Activated T-helper 1 cell treated with anti-CD3 and anti-CD28 coated beads, Interleukin-2, amount 50 U/mL, for 16 hours (primary cell): ENCODE data around the gene ANKS4B.
"Not testable (repeated sequence)": the region's sequence is repeated elsewhere in the genome, so short reads cannot be mapped to it uniquely, and the experiment has no call there.

Experiments used
- DNase-seq, 2 donors: peaks; one replicate each; pipeline ENCODE4 v3.0.0-alpha.2; 2020; ENCODE audit warnings: low read depth in 1 of 2, low spot score in 1 of 2

ANKS4B gene

GRCh38 chr16:21217121-21217520, 16.4 kb upstream of the ANKS4B start:
- DNase-seq: no peak

DNA sequence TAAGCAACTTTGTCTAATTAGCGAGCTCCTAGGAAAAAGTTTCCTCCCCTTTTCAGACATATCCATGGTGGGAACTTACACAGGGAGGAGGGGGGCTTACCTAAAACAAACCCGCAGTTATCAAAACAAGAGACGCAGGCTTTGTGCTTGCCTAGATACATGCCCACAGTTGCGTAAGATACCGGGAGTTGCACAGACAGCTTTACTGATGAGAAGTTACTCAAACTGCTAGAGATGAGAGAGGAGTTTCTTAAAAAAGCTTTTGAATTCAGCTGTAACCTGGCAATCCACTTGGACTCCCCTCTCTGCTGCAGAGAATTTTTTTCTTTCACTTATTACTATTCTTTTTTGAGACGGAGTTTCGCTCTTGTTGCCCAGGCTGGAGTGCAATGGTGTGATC, 15.3 kb upstream of the ANKS4B start:
- DNase-seq: no peak

DNA sequence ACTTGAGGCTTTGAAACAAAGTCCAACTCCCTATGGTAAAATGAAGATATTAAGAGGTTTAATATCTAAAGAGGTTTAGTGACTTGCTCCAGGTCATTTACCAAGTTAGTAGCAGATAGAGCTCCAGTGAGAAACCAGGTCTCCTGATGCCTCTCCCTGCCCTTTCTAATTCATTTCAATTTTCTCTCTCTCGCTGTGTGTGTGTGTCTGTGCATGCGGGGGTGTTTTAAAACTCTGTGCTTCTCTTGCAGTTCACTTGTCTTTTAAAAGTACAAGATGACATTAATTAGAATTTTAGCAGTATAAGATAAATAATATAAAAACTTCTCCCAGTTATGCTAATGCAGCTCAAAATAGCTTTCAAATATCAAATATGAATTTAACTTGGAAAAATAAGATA, 13.9 kb upstream of the ANKS4B start:
- DNase-seq: no peak

DNA sequence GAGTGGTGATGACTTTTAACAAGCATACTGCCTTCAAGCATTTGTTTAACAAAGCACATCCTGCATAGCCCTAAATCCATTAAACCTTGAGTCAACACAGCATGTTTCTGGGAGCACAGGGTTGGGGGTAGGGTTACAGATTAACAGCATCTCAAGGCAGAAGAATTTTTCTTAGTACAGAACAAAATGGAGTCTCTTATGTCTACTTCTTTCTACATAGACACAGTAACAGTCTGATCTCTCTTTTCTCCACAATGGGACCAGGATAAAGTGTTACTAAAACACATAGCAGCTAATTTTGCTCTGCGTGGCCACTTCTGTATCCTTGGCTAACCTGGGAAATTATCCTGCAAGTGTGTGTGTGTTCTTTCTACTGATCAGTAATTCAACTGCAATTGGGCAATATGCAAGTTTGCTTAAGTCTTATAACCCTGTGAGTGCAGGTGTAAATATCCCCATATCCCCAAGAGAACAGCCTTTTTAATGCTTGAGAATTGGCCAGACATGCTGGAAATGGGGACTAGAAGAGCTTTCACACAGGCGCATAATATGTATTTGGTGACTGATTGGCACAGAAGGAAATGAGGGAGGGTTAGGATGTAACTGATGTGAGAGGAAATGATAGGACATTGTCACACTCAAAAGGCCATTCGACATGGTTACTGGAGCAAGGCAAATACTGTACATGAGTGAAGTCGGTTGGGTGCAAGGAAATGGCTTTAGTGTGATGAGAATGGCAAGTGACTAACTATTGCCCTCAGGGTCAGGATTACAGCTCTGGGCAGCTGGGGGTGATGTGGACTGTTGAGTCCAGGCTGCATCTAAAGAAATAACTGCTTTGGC, 10.8 kb upstream of the ANKS4B start:
- no peak for DNase-seq

GRCh38 chr16:21223787-21224186, 9.7 kb upstream of the ANKS4B start:
- no peak for DNase-seq

DNA sequence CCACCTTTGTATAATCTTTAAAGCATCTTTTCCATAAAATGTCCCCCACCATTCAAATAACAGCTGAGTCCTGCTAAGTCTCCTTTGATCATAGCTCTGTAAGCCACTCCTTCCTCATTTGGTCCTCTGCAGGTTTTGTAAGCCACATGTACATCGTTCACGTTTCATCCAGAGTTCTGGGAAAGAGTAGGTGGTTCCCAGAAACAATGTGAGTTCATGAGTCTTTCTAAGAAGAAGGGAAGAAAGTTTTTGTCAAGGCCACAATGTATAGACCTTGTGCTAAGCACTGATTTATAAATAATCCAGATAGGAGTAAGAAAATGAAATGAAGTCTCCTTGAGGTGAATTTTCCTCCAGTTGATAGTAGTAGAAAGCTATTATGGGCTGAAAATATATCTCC, 8.7 kb upstream of the ANKS4B start:
- no peak for DNase-seq

DNA sequence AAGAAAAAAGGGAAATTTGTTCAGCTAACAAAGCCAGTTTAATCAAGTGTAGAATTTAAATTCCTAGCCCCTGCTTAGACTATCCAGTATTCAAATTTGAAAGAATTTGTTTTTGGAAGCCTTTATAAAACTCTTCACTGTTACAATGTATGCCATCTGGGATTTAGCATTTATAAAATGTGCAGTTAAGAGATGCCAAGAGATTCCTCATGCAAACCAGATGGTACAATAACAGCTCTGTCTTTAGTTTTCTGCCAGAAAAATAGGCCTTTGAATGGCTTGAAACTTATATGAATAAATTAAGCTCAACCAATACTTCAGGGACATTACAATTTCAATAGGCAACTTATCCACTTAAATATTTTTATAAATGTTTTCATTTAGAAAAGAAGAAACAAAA, 6.8 kb upstream of the ANKS4B start:
- DNase-seq: no peak

- DNase-seq: no peak
Observed at GRCh38 chr16:21227866-21228265, 5.6 kb upstream of the ANKS4B start.

- DNase-seq: no peak
Observed at GRCh38 chr16:21228361-21228872, 5.1 kb upstream of the ANKS4B start.

DNA sequence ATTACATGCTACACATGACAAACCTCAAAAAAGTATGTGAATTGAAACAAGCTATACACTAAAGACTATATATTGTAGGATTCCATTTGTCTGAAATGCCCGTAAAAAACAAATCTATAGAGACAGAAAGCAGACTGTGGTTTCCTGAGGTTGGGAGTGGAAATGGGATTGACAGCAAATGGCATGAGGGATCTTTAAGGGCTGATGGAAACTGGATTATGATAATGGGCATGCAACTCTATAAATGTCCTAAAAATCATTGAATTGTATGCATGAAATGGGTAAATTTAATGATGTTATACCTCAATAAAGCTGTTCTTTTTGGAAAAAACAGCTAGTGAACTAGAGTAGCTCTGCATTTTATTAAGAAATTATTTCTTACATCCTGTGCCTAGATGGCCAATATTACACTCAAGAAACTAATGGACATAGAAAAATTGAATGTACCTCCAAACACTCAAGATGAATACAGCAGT, 416 bp upstream of the ANKS4B start:
- DNase-seq: no peak

GRCh38 chr16:21235199-21235585, 1.7 kb downstream of the ANKS4B start:
- no peak for DNase-seq

- no peak for DNase-seq
Observed at GRCh38 chr16:21236831-21237230, 3.3 kb downstream of the ANKS4B start.

- no peak for DNase-seq
Observed at GRCh38 chr16:21239646-21240045, 6.1 kb downstream of the ANKS4B start.

DNA sequence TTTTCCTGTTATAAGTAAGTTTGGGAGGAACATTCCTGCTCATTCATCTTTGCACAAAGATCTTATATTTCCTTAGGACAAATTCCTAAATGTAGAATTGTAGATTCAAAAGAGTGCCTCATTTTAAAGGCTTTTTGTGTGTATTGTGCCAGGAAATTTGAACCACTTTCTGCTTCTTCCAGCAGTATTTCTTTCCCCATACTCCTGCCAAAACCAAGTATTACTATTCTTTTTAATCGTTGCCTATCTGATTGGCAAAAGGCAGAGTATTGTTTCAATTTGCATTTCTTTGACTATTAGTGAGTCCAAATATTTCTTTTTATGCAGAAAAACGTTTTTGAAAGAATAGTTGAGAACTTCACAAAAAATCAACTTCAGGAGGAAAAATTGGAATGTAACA, 9.3 kb downstream of the ANKS4B start:
- DNase-seq: no peak

DNA sequence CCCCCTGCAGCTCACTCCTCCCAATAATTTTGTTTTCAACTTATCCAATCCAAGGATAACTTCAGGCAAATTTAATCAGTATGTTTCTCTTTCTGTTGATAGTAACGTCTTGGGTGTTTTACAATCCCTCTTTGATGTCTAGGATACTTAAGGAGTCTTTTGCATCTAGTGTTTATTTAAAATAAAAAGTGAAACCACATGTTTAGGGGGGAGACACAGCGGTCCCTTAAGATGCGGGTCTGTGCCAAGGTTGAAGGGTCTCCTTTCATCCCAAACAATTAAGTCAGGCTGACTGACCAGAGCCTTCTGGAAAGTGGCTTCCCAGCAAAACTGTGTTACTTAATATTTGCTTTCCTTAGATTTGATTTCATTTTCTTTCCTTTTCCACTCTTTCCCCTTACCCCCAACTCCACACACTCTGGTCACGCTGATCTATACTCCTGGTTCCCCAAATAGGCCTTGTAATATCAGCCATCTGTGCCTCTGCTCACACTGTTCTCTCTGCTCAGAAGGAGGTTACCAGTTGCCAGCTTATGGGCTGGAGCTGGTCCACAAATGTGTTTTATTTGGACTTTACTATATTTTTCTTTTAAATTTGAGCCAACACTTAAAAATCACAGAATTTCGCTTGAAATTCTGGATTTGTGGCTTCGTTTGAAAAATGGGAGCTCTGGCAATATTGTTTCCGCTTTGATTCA, 11.2 kb downstream of the ANKS4B start:
- no peak for DNase-seq

GRCh38 chr16:21248179-21248578, 14.7 kb downstream of the ANKS4B start:
- not testable (repeated sequence) for DNase-seq

GRCh38 chr16:21250072-21250923, 16.8 kb downstream of the ANKS4B start:
- DNase-seq: no peak

GRCh38 chr16:21253470-21253869, 20.0 kb downstream of the ANKS4B start:
- no peak for DNase-seq

- no peak for DNase-seq
Observed at GRCh38 chr16:21256636-21257035, 23.1 kb downstream of the ANKS4B start.

- DNase-seq: no peak
Observed at GRCh38 chr16:21257284-21257683, 23.8 kb downstream of the ANKS4B start.
